GM18867 (cell line): ENCODE results near the gene ACBD3.
A peak's percentile ranks its signal among the peaks of the same experiment; 100 is the strongest.

Experiments
- ATAC-seq: cut with Tn5 transposase; IDR thresholded peaks from one replicate; pipeline ENCODE4 v1.9.1; 2021; ENCODE audit warnings: mild to moderate bottlenecking, moderate library complexity; ENCODE audit not compliant: unreplicated experiment

The ACBD3 gene

GRCh38 chr1:226135059-226135651 is 51.4 kb downstream of the ACBD3 start:
- no peak for ATAC-seq

DNA sequence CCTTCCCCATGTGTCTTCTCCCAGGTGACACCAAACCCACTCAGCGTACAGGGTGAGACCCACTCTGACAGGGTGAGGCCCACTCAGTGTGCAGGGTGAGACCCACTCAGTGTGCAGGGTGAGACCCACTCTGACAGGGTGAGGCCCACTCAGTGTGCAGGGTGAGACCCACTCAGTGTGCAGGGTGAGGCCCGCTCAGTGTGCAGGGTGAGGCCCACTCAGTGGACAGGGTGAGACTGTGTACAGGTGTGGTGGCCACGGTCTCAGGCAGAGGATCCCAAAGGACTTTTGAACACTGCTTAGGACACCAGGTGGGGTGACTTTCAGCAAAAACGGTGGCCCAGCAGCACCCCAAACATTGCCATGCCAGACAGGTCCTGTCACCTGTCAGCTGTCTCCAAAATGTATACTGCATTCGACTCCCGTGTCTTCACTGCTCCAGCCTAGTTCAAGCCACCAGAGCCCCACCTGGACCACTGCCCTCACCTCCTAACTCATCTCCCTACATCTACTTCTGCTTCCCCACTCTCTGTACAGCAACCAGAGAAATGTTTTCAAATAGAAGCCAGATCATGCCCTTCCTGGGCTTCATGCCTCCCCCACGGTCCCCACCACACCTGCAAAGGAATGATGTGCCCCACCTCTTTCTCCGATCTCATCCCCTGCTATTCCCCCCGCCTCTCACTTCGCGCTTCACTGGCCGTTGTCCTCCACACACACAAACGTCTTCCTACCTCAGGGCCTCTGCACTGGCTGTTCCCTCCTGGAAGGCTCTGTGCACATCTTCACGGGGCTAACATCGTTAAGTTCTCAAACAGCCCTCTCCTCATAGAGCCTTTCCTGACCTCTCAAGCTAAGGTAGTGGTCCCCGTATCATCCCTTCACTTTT is 52.1 kb downstream of the ACBD3 start:
- ATAC-seq: no peak

GRCh38 chr1:226133504-226134123 is 52.9 kb downstream of the ACBD3 start:
- no peak for ATAC-seq

DNA sequence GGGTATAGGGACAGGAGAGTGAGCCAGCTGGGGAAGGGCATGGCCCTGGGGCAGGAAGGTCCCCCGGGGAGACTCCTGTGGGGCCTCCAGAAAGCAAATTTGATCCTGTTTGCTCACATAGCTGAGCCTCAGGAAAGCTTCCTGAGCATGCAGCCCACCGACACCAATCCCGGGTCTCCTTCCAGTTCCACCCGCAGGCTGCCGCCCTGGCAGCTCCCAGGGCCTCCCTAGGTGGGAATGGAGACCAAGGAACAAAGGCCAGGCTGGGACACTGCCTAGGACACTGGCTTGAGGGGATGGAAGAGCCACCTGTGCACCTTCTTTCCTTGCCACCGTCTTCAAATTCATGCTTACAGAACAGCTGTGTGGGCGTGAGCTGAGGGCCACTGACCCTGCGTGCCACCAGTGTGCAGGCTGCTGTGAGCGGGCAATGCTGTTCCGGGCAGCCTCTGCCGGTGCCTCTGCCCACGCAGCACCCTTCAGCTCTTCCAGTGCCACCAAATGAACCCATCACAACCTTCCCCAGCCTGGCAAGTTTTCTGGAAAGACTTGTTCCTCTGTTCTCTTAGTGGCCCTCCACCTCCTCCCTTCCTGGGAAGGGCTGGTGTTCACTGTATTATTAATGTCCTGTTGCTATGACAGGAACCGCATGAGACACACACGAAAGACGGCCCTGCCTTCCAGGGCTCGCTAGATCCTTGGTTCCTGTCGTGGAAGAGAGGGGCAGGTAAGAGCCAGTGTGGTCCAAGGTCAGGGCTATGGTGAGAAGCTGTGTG is 53.6 kb downstream of the ACBD3 start:
- peak; percentile 64 for ATAC-seq

GRCh38 chr1:226131639-226132038 is 54.9 kb downstream of the ACBD3 start:
- ATAC-seq: no peak

DNA sequence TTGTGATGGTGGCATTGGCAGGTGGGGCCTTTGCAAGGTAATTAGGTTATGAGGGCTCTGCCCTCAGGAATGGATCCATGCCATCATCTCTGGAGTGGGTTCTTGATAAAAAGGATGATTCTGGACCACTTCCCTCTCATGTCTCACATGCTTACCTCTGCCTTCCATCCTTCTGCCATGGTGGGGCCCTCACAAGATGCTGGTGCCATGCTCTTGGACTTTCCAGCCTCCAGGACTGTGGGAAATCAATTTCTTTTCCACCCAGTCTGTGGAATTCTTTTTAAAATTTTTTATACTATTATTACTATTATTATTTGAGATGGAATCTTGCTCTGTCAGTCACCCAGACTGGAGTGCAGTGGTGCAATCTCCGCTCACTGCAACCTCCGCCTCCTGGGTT is 57.3 kb downstream of the ACBD3 start:
- no peak for ATAC-seq

- no peak for ATAC-seq
Observed at GRCh38 chr1:226128487-226129075, 58.0 kb downstream of the ACBD3 start.

DNA sequence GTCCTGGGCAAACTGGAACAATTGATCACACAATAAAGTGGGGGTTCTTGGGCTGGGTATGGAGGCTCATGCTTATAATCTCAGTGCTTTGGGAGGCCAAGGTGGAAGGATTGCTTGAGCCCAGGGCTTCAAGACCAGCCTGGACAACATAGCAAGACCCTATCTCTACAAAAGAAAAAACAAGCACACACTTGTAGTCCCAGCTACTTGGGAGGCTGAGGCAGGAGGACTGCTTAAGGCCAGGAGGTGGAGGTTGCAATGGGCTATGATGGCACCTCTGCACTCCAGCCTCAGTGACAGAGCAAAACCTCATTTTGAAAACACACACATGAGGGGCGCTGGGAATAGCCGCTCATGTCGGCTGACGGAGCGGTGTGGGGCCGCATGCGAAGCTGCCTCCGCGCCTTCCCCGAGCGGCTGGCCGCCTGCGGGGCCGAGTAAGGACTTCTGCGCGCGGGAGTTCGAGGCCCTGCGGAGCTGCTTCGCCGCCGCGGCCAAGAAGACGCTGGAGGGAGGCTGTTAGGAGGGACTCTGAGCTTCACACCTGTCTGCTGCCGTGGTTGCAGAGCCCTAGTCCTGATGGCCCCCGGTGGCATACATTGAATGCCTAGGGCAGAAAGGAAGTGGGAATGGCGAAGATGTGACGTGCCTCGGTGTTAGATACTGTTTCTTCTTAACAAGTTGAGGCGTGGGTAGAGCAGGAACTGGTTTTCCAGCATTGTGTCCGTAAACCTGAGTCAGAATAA is 59.5 kb downstream of the ACBD3 start:
- ATAC-seq: peak; percentile 1

GRCh38 chr1:226125831-226126230 is 60.7 kb downstream of the ACBD3 start:
- no peak for ATAC-seq

DNA sequence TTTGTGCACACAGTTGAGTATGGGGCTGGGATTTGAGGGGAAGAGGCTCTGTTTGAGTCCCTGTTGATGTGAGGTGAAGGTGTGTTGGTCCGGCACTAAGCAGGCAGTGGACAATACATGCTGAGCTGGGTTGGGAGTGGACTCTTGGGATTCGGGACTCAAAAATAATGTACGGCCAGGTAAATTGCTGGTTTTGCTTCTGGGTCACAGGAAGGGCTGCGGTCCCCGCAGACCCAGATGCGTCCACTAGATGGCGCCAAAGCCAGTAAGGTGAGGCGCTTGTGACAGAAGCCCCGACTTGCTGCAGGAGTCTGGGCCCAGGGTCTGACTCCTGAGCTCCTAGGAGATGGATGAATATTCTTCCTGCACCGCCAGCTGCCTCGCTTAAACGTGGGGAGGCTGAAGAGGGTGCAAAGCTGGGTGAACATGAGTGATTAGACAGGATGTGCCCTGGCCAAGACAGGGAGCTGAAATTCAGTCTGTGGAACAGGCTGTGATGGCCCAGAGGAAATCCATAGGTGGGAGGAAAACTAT is 61.4 kb downstream of the ACBD3 start:
- ATAC-seq: peak; percentile 28

- no peak for ATAC-seq
Observed at GRCh38 chr1:226123591-226124471, 62.7 kb downstream of the ACBD3 start.

GRCh38 chr1:226123212-226123560 is 63.4 kb downstream of the ACBD3 start:
- no peak for ATAC-seq

GRCh38 chr1:226121587-226122400 is 64.7 kb downstream of the ACBD3 start:
- peak; percentile 60 for ATAC-seq

DNA sequence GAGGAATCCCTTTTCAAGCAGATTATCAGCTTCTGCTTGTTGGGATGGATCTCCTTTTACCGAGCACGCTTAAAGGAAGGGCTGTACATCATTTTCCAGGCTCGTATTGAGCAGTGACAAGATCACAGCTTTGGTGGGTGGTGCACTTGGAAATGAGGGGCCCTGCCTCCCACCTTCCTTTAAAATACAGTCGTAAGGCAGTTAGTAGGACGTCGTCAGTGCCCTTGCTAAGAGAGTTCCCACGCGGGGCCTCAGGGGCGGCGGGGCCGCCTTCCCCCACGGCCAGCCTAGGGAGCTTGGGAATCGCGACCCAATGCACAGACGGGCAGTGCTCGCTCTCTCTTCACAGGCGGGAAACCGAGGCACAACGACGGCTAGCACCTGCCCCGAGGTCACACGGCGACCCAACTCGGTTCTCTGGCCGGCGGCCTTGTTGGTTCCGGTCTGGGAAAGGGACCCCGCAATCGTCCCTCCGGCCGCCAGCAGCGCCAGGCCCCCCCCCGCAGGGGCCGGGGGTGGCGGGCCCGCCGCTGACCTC is 65.4 kb downstream of the ACBD3 start:
- ATAC-seq: no peak

DNA sequence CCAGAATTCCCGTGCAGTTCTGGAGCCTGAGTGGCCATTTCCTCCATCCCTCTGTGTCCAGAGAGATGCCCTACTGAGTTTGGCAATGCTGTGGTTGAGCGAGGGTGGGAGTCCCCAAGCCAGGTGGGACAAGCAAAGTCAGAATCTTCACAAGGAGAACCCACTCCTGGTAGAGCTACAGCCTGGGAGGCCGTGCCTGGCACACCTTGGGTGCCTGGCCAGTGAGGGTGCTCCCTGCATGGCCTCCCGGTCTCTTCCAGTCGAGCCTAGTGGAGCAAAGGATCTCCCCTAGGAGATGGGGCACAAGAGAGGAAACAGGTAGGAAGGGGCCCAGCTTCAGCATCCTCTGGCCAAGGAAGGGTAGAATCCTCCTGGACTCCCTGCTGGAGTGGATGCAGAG is 66.1 kb downstream of the ACBD3 start:
- no peak for ATAC-seq

- ATAC-seq: no peak
Observed at GRCh38 chr1:226119169-226119568, 67.4 kb downstream of the ACBD3 start.

DNA sequence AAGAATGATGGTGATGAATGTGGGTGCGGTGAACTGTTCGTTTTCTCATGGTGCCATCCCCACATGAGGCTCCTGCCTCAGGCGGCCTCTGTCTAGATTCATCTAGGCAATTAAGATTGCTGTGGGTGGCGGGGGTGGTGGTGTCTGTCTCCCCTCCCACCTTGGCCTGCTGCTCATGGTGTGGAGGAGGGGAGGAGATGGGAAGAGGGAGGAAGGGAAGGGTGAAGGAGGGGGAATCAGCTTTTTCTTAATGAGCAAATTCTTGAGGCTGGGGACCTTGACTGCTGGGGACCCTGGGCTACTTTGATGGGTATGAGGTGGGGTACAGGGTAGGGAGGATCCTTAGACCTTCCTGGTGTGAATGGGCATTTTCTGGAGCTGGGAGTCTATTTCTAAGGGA is 68.2 kb downstream of the ACBD3 start:
- no peak for ATAC-seq

GRCh38 chr1:226117330-226117729 is 69.2 kb downstream of the ACBD3 start:
- no peak for ATAC-seq
